Central memory CD4-positive, alpha-beta T cell (primary cell): ENCODE data around the gene CCN5.
A peak's percentile ranks its signal among the peaks of the same experiment; 100 is the strongest.

ENCODE experiments used
- DNase-seq: peaks from one replicate; pipeline ENCODE4 v3.0.0; 2022

The CCN5 gene

DNA sequence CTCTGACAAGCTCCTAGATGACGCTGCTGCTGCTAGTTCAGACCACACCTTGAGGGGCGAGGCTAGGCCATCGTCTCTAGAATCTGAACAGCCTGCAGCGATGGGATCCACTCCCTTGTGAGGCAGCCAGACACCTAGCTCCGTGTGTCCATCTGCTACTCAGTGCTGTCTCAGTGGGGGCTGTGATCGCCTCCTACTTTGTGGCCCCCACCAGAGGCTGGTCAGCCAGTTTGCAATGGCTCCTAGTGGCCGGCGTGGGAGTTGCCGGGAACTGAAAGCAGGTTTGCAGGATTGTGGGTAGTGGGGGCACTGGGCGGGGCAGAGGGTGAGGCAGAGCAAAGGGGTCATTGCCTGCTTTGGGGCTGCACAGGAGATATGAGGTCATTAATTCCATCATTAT, 2.8 kb downstream of the CCN5 start:
- no peak for DNase-seq

DNA sequence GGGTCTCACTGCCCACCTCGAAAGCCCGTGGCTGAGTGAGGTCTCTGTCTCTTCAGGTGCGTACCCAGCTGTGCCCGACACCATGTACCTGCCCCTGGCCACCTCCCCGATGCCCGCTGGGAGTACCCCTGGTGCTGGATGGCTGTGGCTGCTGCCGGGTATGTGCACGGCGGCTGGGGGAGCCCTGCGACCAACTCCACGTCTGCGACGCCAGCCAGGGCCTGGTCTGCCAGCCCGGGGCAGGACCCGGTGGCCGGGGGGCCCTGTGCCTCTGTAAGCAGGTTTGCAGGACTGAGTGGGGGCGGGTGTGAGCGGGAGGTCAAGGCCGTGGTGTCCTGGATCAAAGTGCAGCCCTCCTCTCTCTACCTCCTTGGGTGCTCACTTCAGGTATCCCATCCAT, 4.7 kb downstream of the CCN5 start:
- no peak for DNase-seq

DNA sequence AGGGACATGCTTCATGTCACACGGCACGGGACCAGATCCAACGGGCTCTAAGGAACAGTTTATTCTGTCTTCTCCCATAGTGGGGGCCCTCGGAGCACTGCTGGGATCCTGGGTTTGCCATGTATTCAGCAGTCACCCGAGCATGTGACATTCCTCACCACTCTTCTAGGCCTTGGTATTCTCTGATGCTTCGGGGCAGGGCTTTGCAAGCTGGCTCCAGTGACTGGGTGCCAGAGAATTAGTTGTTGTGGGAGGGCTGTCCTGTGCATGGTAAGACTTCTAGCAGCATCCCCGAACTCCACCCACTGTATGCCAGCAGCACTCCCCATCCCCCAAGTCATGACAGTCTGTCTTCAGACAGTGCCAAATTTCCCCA, 5.4 kb downstream of the CCN5 start:
- DNase-seq: no peak

DNA sequence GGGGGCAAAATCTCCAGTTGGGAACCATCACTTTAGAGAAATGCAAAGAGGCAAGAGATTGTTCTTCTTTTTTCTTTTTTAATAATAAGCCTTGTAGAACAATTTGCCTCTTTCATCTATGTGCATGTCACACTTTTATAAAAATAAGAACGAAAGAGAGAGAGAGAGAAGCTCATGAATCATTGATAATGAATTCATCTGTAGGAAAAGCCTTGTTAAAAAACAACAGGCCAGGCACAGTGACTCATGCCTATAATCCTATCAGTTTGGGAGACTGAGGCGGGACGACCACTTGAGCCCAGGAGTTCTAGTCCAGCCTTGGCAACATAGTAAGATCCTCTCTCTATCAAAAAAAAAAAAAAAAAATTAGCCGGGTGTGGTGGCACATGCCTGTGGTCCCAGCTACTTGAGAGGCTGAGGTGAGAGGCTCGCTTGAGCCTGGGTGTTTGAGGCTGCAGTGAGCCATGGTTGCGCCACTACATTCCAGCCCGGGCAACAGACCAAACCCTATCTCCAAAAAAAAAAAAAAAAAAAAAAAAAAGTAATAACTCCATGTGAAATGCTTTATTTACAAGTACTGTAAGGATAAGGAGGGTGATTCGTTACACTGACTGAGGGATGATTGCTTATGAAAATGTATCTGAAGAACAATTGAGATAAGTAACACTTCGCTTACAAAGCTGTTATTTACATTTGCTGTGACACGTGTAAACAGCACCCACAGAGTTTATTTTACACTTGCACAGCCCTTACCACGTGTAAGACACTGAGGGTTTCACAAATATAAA, 6.0 kb downstream of the CCN5 start:
- DNase-seq: no peak

DNA sequence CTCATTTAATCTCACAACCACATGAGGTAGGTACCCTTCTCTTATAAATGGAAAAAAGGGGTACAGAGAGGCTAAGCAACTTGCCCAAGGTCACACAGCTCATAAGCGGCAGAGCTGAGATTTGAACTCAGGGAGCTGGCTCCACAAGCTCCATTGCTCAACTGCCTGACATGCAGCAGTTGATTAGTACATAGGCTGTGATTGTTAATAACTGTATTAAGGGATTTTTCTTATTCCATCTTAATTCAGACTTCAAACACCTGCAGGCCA, 6.6 kb downstream of the CCN5 start:
- DNase-seq: no peak

DNA sequence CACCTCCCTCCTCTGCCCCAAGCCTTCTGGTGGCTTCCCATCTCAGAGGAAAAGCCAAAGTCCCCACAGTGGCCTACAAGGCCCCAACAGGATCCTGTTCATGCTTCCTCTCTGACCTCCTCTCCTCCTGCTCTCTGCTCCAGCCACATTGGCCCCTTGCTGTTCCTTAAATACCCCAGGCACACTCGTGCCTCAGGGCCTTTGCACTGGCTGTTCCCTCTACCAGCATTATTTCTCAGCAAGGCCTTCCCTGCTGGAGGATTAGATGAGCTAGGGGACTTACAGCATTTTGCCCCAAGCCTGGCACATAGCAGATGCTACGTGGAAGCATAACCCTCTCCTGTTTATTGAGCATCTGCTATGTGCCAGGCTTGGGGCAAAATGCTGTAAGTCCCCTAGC, 7.8 kb downstream of the CCN5 start:
- no peak for DNase-seq

DNA sequence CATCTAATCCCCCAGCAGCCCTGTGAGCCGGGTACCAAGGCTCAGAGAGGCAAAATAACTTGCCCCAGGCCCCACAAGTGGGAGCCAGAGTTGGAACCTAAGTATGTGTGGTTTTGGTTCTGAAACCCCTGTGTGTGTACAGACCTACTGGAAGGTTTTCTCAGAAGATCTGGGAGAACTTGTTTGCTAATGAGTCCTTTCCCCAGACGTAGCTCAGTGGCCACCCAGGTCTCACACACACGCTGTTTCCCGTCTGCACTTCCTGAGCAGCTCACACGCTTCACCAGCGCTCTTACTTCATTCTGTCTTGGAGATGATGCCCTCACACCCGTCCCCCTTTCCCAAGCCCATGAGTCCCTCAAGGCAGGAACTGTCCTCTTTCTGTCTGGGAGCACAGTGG, 8.2 kb downstream of the CCN5 start:
- no peak for DNase-seq

DNA sequence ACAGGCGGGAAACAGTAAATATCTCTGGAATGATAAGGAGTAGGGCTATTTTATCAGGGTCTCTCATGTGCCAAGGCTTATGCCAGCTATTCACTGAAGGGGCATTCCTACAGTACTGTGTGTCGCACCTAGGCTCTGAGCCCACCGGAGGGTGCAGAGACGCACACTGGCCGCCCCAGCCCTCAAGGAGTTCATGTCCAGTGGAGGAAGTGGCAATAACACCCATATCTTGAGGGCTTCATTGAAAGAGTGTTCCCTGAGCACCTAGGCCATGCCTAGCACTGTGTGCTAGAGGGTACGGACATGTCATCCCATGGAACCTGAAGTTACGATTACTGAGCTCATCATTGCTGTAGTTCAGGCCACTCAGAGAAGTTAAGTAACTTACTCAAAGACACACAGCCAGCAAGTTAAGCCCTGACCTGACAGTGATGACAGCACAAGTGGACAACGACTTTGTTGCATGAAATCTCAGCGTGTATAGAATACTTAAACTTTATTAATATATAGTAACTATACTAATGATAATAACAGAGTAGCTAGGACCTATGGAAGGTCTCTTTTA, 8.7 kb downstream of the CCN5 start:
- DNase-seq: no peak

DNA sequence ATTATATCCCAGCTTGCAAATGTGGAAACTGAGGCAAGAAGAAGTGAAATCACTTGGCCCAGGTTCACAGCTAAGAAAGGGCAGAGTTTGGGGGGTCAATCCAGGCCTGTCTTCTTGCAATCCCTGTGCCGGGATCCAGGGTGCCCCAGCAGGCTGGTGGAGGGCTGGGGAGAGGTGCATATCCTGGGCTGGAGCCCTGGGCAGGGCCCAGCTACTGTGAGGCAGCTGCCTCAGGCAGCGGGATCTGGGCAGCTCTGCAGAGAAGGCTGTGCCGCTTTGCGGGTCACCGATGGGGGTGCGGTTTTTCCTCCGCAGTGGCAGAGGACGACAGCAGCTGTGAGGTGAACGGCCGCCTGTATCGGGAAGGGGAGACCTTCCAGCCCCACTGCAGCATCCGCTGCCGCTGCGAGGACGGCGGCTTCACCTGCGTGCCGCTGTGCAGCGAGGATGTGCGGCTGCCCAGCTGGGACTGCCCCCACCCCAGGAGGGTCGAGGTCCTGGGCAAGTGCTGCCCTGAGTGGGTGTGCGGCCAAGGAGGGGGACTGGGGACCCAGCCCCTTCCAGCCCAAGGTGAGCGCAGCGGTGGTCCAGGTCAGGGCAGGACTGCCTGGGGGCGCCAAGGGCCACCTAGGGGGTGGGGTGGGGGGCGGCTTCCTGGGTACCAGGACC, 9.4 kb downstream of the CCN5 start:
- DNase-seq: no peak

DNA sequence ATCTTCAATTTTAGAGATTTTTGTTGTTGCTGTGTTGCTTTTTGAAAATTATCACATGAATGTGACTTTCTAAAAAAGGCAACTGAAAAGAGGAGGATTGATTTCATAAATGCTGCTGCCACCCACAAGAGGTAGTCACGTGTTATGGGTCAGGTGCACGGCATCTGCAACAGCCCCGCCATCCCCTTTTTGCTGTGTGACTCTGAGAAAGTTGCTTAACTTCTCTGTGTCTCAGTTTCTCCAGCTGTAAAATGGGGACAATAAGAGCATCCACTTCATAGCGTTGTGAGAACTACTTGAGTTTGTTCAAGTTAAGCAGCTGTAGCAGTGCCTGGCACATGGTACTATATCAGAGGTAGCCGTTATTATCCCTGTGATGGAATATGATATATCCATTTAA, 10.7 kb downstream of the CCN5 start:
- DNase-seq: no peak

DNA sequence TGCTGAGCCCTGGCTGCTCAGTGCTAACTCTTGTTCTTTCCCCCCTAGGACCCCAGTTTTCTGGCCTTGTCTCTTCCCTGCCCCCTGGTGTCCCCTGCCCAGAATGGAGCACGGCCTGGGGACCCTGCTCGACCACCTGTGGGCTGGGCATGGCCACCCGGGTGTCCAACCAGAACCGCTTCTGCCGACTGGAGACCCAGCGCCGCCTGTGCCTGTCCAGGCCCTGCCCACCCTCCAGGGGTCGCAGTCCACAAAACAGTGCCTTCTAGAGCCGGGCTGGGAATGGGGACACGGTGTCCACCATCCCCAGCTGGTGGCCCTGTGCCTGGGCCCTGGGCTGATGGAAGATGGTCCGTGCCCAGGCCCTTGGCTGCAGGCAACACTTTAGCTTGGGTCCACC, 11.9 kb downstream of the CCN5 start:
- no peak for DNase-seq

DNA sequence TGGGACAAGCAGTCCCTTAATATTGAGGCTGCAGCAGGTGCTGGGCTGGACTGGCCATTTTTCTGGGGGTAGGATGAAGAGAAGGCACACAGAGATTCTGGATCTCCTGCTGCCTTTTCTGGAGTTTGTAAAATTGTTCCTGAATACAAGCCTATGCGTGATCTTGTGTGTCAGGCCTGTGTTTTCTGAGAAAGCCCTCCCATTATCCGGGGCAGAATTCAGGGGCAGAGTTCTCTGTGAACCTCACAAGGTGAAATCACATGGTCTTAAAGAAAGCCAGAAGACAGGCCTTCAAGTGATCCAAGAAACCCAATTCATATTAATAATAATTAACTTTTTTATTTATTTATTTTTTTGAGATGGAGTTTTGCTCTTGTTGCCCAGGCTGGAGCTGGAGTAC, 12.5 kb downstream of the CCN5 start:
- DNase-seq: no peak

DNA sequence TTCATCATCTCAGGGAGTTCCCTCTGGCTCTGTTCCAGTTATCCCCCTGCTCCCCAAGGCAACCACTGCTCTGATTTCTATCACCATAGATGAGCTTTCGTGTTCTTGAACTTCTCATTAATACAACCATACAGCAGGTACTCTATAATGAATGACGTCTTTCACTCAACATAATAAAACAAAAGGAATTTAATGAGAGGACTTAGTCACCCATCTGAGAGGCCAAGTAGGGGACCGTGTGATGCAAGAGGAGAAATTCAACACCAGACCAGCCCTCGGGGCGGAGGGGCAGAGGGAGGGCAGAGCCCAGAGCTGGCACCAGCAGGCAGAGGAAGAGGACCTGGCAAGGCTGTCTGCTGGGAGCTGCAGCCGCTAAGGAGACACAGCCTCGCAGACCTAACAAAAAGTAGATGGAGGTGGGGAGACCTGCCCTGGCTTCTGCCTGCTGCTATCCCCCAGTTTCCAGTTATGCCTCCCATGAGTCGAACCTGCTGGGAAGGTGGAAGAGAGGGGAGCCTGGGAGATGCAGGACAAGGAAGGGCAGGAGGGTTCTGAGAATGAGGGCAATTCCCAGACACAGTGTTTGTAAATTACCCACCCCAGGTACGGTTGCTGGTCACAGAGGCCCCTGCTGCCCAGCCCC, 13.8 kb downstream of the CCN5 start:
- DNase-seq: no peak

DNA sequence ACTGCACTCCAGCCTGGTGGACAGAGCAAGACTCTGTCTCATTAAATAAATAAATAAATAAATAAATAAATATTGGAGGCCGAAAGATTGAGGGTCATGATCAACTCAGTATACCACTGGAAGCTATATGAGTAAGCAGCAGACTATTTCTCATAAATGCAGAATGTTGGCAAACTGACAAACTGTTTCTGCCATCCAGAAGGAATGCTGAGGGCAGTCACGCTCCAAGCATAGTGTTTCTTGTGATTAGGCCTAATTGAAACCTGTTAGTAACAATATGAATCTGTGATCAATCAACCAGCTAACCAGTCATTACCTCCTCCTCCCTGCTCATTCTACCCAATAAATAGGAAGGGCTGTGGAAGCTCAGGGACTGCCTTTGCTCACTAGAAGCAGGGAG, 15.3 kb downstream of the CCN5 start:
- no peak for DNase-seq

DNA sequence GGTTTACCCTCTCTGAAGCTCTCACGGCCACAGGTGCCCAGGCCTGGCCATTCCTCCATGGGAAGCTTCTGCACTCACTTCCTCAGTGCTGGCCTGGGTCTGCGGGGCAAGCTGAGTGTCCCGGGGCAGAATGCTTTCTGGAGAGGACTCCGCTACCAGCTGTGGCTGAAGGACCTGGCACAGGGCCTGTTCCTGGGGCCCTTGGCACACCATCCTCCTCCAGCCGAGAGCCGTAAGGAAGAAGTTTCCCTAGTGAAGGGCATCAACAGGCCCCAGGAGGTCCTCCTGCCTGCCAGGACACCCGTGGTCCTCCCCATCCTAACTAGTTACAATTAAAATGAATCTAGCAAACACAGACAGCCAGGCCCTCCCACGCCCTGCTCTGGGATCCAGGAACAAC, 16.5 kb downstream of the CCN5 start:
- no peak for DNase-seq

DNA sequence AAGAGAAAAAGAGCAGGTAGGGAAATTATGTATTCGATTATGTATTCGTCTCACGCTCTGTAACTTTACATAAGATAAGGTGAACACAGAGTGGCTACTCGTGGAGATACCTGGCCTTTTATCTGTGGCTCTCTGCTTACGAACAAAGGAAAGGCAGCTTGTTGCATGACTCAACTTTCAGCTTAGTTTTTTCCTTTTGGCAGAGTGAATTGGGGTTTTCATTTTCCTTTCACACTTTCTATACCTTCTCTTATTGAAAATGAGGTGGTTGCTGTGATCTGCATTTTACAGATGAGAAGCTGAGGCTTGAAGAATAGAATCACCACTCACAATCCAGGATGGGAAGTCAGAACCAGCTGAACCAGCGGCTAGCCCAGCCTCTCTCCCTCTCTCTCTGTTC, 17.2 kb downstream of the CCN5 start:
- no peak for DNase-seq

DNA sequence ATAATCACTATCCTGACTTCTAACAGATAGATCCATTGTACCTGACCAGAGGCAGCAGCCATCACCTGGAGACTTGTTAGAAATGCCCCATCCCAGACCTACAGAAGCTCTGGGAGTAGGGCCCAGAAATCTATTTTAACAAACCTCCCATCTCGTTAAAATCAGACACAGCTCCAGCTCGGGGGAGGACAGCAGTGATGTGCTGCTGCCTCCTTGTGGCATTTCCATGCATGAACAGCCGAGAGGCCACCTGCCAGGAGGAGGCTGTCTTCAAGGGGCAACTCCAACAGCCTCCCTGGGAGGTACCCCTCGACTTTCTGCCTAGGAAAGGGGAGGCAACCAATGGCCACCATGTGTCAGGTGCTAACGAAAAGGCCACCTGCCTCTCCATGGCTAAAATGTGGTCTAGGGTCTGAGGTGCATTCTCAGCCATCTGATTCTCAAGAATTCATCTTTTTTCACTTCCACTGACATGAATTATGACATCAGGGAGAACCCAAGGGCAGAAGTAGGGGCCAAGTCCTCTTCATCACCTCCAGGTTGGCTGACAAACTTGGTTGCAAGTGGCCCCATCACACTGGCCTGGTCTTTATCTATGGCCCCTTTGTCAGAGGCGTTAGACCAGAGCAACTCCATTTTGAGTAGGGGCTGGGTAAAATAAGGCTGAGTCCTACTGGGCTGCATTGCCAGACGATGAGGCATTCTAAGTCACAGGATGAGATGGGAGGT, 18.3 kb downstream of the CCN5 start:
- DNase-seq: peak; percentile 52

DNA sequence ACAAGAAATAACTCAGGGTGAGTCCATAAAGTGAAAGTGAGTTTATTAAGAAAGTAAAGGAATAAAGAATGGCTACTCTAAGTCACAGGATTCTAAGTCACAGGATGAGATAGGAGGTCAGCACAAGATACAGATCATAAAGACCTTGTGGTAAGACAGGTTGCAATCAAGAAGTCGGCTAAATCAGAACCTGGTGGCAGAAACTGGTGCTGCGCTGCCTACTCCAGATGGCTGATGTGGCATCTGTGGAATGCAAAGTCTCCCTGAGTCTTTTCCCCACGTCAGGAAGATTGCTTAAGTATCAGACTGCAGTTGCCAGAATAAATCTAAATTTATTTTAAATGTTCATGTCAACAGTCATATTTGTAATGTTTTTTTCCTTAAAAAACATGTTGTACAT, 19.8 kb downstream of the CCN5 start:
- no peak for DNase-seq

DNA sequence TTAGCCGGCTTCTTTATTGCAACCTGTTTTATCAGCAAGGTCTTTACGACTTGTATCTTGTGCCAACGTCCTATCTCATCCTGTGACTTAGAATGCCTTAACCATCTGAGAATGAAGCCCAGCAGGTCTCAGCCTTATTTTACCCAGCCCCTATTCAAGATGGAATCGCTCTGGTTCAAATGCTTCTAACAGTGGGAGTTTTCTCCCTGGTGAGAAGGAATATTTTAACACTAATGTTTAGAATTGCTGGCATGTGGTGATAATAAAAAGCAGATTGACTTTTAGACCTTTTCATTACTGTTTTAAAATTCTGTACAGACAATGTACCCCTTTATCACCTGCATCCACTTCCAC, 20.6 kb downstream of the CCN5 start:
- no peak for DNase-seq

DNA sequence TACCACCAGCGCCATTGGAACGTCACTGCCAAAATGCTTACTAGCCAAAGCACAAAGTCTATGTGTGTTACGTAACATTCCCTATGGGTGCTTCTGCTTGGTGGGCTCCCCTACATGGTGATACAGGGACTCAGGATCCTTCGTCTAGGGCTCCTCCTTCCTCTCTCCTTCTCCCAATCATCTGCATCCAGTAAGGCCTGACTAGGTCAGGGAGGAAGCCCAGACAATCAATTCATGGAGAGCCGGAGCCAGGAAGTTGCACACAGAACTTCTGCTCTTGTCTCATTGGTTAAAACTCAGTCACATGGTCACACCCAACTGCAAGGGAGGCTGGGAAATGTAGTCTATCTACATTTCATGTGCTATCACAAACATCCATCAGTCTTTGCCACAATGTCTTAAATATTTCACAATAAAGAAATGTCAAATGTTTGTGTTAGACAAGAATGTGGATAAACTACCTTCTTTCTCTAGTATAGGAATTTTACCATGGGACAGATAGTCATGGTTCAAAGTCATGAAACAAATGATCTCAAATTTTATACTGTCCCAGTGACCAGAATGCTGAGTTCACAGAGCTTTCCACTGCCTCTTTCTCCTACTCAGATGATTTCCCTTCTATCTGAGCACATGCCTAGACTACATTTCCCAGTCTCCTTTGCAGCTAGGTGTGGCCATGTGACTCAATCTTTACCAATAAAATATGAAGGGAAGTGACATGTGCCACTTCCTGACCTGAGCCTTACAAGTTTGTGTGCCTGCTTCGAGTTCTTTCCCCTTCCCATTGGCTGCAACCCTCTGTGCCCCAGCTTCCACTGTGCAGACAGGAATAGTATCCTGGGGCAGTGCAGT, 21.2 kb downstream of the CCN5 start:
- DNase-seq: peak; percentile 30

DNA sequence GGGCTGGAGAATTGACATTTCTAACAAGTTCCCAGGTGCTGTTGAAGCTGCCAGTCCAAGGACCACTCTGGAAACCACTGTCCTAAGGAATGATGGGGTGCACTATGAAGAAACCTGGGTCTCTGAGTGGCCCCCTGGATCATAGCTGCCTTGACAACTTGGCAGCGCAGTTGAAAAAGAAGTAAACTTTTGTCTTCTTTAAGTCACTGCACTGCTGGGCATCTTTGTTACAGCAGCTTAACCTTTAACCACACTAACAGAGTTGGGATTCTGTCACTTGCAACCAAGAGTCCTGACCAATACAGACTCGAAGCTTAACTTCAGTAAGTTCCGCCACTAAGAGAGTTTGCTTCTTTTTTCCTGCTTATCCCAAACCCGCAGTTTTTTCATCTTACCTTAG, 21.9 kb downstream of the CCN5 start:
- no peak for DNase-seq

DNA sequence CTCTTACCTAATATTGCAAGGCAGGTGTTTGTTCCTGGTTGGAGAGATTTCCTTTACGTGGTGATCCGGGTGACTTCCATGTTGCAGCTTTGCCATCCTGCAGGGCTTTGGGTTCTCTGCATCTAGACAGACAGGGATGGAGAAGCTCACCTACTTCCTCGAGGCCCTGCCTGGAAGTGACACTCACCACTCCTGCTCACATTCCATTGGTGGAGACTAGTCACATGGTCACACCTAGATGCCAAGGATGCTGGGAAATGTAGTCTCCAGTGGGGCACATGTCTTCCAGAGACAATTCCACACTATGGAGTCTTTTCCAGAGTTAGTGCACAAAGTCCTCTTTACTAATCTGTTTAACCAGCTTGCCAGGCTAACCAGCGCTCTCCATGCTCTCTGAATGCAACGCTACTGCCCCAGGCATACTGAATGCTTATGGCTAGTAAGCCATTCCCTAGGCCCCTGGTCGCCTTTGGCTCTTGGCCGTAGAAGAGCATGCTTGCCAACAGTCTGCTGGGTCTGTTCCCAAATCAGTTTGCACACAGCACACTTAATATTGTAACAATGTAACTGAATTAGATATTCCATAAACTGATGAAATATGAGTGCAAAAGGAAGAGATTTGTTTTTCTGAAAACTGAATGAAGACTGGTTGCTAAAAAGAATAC, 23.8 kb downstream of the CCN5 start:
- peak; percentile 33 for DNase-seq
